Mucosa of descending colon (tissue), 3 donors: ENCODE results near the gene DYDC1. TPM values are rescaled to one million over a fixed set of nuclear protein-coding genes. Genes with fewer than 3 reads are reported as not detected.

Experiments used
- ATAC-seq: fragments of 200-7000 bp; cut with Tn5 transposase; one replicate; pipeline ENCODE4 v1.9.1; 2020; ENCODE audit warnings: mild to moderate bottlenecking, moderate library complexity
- DNase-seq, 3 donors: peaks; one replicate each; pipeline ENCODE4 v3.0.0-alpha.2; 2020
- H3K36me3 ChIP-seq: fragments of 200-600 bp; one replicate; pipeline ENCODE4 v1.8.0; 2021; ENCODE audit warnings: low read depth, mild to moderate bottlenecking
- H3K4me1 ChIP-seq: fragments of 200-600 bp; one replicate; pipeline ENCODE4 v1.8.0; 2021; ENCODE audit warnings: low read depth, mild to moderate bottlenecking
- H3K4me3 ChIP-seq: fragments of 200-600 bp; one replicate; pipeline ENCODE4 v1.8.0; 2021; ENCODE audit warnings: mild to moderate bottlenecking
- H3K9me3 ChIP-seq: fragments of 200-600 bp; one replicate; pipeline ENCODE4 v1.8.0; 2021; ENCODE audit warnings: mild to moderate bottlenecking
- CTCF ChIP-seq: fragments of 200-600 bp; IDR thresholded peaks from one replicate; pipeline ENCODE4 v1.8.0; 2022; ENCODE audit warnings: antibody characterized with exemption, mild to moderate bottlenecking
- intact Hi-C, 2 donors: fragments of 100-400 bp; cut with DNase I in 1 of 2; cut with micrococcal nuclease in 1 of 2; formaldehyde crosslinking; loops; one replicate each; pipeline versions ENCODE4 v1.11.0 to v1.11.1; 2022; cut with DNase I, micrococcal nuclease
- total RNA-seq, 3 donors: library from RNA; stranded (reverse); fragmentation: NEBNext Ultra II Directional in 2 of 3; extraction: Animal tissue kit (Norgen Biotek cat#: 25700) in 2 of 3; gene quantifications; one replicate each; pipeline versions ENCODE4 v1.2.1 to v1.2.4, GENCODE V29; 2021 to 2023
- donor health status: DM: no; HTN: no; CAD: no; lungs with moderate emphysema.
- donor health status: DM: no; HTN: no; CAD: no.
- donor health status: DM: no; HTN: yes; CAD: no.

The DYDC1 gene
- total RNA-seq, 3 donors from 2014 or later: not detected

- Histone ChIP-seq H3K4me1 (no peaks in the 10 kb centered on the region), H3K36me3 (no peaks in the 10 kb centered on the region), H3K9me3 (no peaks in the 10 kb centered on the region), H3K4me3 (no peak overlapping the region)
- no peak for ATAC-seq
- no peak for TF ChIP-seq CTCF
- DNase-seq: no peak
- intact Hi-C loops: no loop called here
These were observed 12.3 kb downstream of the DYDC1 start for GRCh38 chr10:80344276-80344675.

DNA sequence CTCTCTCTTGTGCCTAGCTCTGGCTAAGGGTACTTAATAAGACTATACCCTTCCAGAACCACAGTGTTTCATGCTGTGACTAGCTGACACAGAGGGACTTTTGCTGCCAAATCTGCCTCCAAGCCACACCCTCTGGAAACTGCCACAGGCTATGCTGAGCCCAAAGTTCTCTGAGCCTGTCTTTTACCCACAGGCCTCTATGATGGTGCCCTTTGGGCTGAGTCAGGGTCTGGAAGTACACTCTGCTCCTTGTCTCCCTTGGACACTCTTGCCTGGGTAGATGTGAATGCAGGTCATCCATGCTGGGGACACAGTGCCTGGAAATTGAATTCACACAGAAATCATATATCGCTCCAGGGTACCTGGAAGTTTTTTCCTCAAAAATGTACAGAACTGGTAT is 22.6 kb downstream of the DYDC1 start:
- TF ChIP-seq CTCF: no peak
- no peaks in the 10 kb centered on the region for H3K4me1 ChIP-seq
- DNase-seq (no peak), ATAC-seq (no peak)
- no peaks in the 10 kb centered on the region for H3K36me3 ChIP-seq
- intact Hi-C loops: no loop called here
- no peaks in the 10 kb centered on the region for H3K9me3 ChIP-seq
- no peak overlapping the region for H3K4me3 ChIP-seq

DNA sequence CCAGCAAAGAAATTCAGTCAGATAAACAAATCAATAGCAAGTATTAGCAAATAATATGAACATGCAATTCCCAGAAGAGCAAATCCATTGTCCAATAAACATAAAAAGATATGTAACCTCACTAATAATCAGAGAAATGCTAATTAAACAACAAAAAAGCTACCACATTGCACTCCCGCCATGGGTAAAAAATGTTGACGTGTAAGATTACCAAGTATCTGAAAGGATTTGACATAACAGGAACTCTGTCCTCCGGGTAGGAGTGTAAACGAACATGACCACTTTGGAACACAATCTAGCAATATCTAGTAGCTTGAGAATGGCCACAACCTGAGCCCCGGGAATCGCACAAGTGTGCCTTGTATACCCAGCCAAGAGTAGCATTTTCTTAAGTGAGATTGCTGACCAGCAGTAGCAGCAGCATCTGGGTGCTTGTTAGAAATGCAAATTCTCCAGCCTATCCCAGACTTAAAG is 31.6 kb downstream of the DYDC1 start:
- no peak for ATAC-seq
- no peak for TF ChIP-seq CTCF
- intact Hi-C loops: no loop called here

DNA sequence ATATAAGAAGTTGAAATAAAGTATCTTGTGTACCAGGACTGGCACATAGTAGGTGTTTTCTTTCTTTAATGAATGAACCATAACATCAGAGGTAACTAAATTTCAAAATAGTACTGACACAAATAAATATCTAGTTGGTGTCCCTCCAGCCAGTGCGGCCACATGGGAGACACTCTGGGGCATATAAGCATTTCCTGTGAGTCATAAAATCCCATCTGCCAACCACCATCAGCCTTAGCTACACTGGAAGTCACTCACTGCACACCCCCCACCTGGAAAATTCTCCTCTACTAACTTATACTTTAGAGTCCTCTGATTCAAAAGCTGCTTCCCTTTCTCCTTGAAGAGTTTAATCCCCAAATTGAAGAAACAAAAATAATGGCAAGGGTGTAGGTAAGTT is 32.5 kb downstream of the DYDC1 start:
- TF ChIP-seq CTCF: no peak
- Histone ChIP-seq H3K4me1 (no peaks in the 10 kb centered on the region), H3K36me3 (no peaks in the 10 kb centered on the region), H3K4me3 (no peak overlapping the region), H3K9me3 (no peaks in the 10 kb centered on the region)
- DNase-seq: no peak
- no peak for ATAC-seq
- intact Hi-C loops: no loop called here

More for the DNA sequence above, 31.6 kb downstream of the DYDC1 start:
- no peaks in the 10 kb centered on the region for H3K4me1 ChIP-seq
- DNase-seq: no peak
- no peaks in the 10 kb centered on the region for H3K9me3 ChIP-seq
- H3K4me3 ChIP-seq: no peak overlapping the region
- H3K36me3 ChIP-seq: no peaks in the 10 kb centered on the region

GRCh38 chr10:80323311-80323710 is 33.2 kb downstream of the DYDC1 start:
- Histone ChIP-seq H3K4me1 (no peaks in the 10 kb centered on the region), H3K4me3 (no peak overlapping the region), H3K36me3 (no peaks in the 10 kb centered on the region), H3K9me3 (no peaks in the 10 kb centered on the region)
- intact Hi-C loops: no loop called here
- DNase-seq: no peak
- no peak for ATAC-seq
- no peak for TF ChIP-seq CTCF

- Histone ChIP-seq H3K4me3 (no peak overlapping the region), H3K9me3 (no peaks in the 10 kb centered on the region), H3K4me1 (no peaks in the 10 kb centered on the region), H3K36me3 (no peaks in the 10 kb centered on the region)
- intact Hi-C loops: no loop called here
- ATAC-seq (no peak), DNase-seq (no peak)
- no peak for TF ChIP-seq CTCF
These were observed 33.8 kb downstream of the DYDC1 start for GRCh38 chr10:80322711-80323110.
